ENCODE data around the gene MED13L. TPM values are rescaled to one million over a fixed set of nuclear protein-coding genes. Genes with fewer than 3 reads are reported as not detected.

MED13L gene
- total RNA-seq, 4 donors from 2014 or later: 173 to 222 (median 192) TPM

GRCh38 chr12:116045150-116045549, 232.3 kb downstream of the MED13L start:
- ATAC-seq: no peak

GRCh38 chr12:116043659-116044535, 233.6 kb downstream of the MED13L start:
- Histone ChIP-seq H3K9me3 (no peaks in the 10 kb centered on the region), H3K36me3 (no peaks in the 10 kb centered on the region), H3K4me3 (no peak overlapping the region), H3K4me1 (peaks cover 10 to 45% (median 13%) of the 10 kb centered on the region in 3 donors), H3K27me3 (no peaks in the 10 kb centered on the region), H3K27ac (no peak overlapping the region)
- no peak for ATAC-seq
- no peak for TF ChIP-seq POLR2A (IDR thresholded peaks at IDR 0.05)
- no peak for TF ChIP-seq POLR2AphosphoS5 (IDR thresholded peaks at IDR 0.05)
- TF ChIP-seq EP300 (IDR thresholded peaks at IDR 0.05): no peak
- TF ChIP-seq CTCF (IDR thresholded peaks at IDR 0.05): no peak
- 56 to 59% methylated on average over 5 of the region's 5 CpGs for WGBS, 2 donors (ENCODE audit: low coverage in 1 of 2)

More at GRCh38 chr12:116045150-116045549, 232.3 kb downstream of the MED13L start:
- 80 to 91% methylated on average over 1 to 2 of the region's 2 CpGs for WGBS, 2 donors (ENCODE audit: low coverage in 1 of 2)
- TF ChIP-seq POLR2A (IDR thresholded peaks at IDR 0.05) (no peak), CTCF (IDR thresholded peaks at IDR 0.05) (no peak), EP300 (IDR thresholded peaks at IDR 0.05) (no peak), POLR2AphosphoS5 (IDR thresholded peaks at IDR 0.05) (no peak)
- Histone ChIP-seq H3K27ac (no peak overlapping the region), H3K4me3 (no peak overlapping the region), H3K4me1 (peaks cover 18 to 54% (median 21%) of the 10 kb centered on the region in 3 donors), H3K36me3 (no peaks in the 10 kb centered on the region), H3K9me3 (no peaks in the 10 kb centered on the region), H3K27me3 (no peaks in the 10 kb centered on the region)

- Histone ChIP-seq H3K9me3 (no peaks in the 10 kb centered on the region), H3K27ac (no peak overlapping the region), H3K4me1 (peaks cover 9 to 50% (median 13%) of the 10 kb centered on the region in 3 donors), H3K4me3 (no peak overlapping the region), H3K27me3 (no peaks in the 10 kb centered on the region), H3K36me3 (no peaks in the 10 kb centered on the region)
- WGBS, 2 donors (ENCODE audit: low coverage in 1 of 2): 52 to 78% methylated on average over 2 of the region's 2 CpGs
- TF ChIP-seq EP300 (IDR thresholded peaks at IDR 0.05) (no peak), CTCF (IDR thresholded peaks at IDR 0.05) (no peak), POLR2A (IDR thresholded peaks at IDR 0.05) (no peak), POLR2AphosphoS5 (IDR thresholded peaks at IDR 0.05) (no peak)
- no peak for ATAC-seq
Measured at GRCh38 chr12:116040402-116040801, 237.1 kb downstream of the MED13L start.

GRCh38 chr12:116039081-116039480, 238.4 kb downstream of the MED13L start:
- Histone ChIP-seq H3K27me3 (no peaks in the 10 kb centered on the region), H3K4me1 (peaks cover 6 to 41% (median 8%) of the 10 kb centered on the region in 3 donors), H3K4me3 (no peak overlapping the region), H3K27ac (no peak overlapping the region), H3K36me3 (no peaks in the 10 kb centered on the region), H3K9me3 (no peaks in the 10 kb centered on the region)
- 94 to 100% methylated on average over 2 of the region's 2 CpGs for WGBS, 2 donors (ENCODE audit: low coverage in 1 of 2)
- TF ChIP-seq CTCF (IDR thresholded peaks at IDR 0.05) (no peak), POLR2AphosphoS5 (IDR thresholded peaks at IDR 0.05) (no peak), EP300 (IDR thresholded peaks at IDR 0.05) (no peak), POLR2A (IDR thresholded peaks at IDR 0.05) (no peak)
- ATAC-seq: no peak
